Activated CD4-positive, CD25-positive, alpha-beta regulatory T cell treated with anti-CD3 and anti-CD28 coated beads, Interleukin-2, amount 50 U/mL, for 24 hours (primary cell): ENCODE measurements around the gene ABCA12.
"Not testable (repeated sequence)": the region's sequence is repeated elsewhere in the genome, so short reads cannot be mapped to it uniquely, and the experiment has no call there.

Experiments used
- ATAC-seq, 2 donors: fragments of 150-1000 bp; cut with Tn5 transposase; one replicate each; pipeline ENCODE4 v1.10.0; 2021; ENCODE audit warnings: mild to moderate bottlenecking in 1 of 2, moderate library complexity in 1 of 2

The ABCA12 gene, protein sequence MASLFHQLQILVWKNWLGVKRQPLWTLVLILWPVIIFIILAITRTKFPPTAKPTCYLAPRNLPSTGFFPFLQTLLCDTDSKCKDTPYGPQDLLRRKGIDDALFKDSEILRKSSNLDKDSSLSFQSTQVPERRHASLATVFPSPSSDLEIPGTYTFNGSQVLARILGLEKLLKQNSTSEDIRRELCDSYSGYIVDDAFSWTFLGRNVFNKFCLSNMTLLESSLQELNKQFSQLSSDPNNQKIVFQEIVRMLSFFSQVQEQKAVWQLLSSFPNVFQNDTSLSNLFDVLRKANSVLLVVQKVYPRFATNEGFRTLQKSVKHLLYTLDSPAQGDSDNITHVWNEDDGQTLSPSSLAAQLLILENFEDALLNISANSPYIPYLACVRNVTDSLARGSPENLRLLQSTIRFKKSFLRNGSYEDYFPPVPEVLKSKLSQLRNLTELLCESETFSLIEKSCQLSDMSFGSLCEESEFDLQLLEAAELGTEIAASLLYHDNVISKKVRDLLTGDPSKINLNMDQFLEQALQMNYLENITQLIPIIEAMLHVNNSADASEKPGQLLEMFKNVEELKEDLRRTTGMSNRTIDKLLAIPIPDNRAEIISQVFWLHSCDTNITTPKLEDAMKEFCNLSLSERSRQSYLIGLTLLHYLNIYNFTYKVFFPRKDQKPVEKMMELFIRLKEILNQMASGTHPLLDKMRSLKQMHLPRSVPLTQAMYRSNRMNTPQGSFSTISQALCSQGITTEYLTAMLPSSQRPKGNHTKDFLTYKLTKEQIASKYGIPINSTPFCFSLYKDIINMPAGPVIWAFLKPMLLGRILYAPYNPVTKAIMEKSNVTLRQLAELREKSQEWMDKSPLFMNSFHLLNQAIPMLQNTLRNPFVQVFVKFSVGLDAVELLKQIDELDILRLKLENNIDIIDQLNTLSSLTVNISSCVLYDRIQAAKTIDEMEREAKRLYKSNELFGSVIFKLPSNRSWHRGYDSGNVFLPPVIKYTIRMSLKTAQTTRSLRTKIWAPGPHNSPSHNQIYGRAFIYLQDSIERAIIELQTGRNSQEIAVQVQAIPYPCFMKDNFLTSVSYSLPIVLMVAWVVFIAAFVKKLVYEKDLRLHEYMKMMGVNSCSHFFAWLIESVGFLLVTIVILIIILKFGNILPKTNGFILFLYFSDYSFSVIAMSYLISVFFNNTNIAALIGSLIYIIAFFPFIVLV (N-terminal part only)

DNA sequence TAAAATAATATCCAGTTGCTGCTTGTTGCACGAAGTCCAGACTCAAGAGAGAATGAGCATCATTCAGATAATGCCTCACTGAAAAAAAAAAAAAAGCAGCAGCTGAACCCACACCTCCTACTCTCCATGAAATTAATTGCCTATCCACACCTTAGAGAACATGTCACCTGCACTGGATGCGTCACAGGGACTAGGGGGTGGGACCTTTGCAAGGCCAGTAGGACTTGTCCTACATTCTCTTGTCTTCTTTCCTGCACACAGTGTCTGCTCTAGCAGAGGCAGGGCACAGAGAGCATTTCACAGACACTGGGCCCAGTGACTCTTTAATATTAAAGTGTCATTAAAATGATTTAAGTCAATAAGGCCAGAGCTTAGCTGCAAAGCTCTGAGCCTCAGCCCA is at the start of gene ABCA12:
Gene ABCA12, minus strand, starts transcription at position 148 of the 400 bp plus-strand sequence. CDS start 418 bp downstream, outside the sequence.
- no peak for ATAC-seq

DNA sequence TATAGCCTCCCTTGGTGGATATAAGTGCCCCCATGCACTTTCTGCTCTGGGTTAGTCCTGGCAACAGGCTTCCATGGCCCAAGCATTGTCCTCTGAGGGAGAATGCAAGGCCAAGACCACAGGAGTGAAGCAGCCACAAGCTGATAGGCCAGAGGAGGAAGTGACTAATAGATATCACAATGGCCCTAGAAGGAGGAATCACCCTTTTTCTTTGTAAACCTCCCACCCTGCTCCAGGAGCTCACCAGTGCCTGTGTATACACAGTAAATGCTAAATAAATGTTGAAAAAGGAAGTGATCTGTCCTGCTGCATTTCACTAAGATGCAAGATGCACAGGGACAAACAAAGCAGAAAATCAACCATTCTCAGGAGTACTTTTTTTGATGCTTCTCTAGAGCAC is 49.7 kb upstream of the ABCA12 start:
- ATAC-seq, result no peak

DNA sequence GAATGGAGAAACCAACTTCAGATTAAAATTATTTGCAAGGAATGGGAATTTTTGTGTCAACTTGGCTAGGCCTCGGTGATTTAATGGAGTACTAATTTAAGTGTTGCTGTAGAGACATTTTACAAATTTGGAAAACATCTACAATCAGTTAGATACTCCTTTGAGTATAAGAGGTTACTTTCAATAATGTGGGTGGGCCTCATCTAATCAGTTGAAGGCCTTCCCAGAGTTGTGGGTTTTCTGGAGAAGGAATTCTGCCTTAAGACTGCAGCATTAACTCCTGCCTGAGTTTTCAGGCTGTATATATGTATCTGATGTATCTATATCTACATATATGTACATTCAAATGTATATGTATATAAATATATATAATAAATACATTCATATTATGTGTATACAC is 47.6 kb upstream of the ABCA12 start:
- ATAC-seq, result no peak

DNA sequence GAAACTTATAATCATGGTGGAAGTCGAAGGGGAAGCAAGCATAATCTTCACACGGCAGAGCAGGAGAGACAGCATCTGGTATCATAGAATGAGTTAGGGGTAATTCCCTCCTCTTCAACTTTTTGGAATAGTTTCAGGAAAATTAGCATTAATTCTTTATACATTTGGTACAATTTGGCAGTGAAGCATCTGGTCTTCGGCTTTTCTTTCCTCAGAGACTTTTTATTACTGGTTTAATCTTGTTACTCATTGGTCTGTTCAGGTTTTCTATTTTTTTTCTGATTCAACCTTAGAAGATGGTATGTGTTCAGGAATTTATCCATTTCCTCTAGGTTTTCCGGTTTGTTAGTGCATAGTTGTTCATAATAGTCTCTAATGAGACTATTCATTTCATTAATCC is 39.7 kb upstream of the ABCA12 start:
- ATAC-seq, result no peak

DNA sequence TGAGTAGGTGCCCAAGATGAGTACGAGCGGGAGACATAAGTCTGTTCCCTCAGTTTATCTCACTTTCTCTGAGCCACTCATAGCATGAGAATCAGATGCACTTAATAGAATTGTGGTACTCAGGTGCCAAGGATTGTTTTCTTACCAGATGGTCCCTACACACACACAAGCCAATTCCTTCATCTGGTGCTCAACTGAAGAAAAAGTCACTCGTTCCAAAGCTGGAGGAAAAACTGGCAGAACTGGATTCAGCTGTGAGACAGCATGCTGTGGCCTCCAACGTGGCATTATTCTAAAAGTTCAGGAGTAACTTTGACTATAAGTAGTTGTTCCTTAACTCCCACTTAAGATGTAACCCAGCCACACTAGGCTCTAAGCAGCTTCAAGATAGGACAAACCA is 33.4 kb upstream of the ABCA12 start:
- no peak for ATAC-seq

DNA sequence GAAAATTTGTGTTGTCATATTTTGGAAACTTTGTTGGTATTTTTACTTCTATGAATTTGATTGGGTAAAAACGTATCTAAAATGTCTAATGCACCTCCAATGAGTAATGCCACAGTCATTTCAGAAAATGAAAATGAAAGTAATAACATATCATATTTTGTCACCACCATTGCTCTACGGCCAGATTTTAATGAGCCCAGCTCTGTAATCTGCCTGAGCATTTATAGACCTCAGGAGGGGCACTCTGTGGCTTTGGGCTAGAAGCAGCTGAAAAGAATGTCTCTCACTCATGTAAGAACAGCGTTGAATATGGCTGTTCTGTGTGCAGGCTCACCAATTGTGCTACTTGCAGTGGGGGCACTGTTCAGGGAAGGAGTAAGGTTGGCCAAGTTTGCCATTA is 32.7 kb upstream of the ABCA12 start:
- peak; percentile 68 to 78 for ATAC-seq

DNA sequence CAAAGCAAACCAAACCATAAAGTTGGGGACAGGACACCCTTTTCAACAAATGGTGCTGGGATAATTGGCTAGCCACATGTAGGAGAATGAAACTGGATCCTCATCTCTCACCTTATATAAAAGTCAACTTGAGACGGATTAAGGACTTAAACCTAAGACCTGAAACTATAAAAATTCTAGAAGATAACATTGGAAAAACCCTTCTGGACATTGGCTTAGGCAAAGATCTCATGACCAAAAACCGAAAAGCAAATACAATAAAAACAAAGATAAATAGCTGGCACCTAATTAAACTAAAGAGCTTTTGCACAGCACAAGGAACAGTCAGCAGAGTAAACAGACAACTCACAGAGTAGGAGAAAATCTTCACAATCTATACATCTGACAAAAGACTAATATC is 28.1 kb upstream of the ABCA12 start:
- ATAC-seq, result not testable (repeated sequence)

DNA sequence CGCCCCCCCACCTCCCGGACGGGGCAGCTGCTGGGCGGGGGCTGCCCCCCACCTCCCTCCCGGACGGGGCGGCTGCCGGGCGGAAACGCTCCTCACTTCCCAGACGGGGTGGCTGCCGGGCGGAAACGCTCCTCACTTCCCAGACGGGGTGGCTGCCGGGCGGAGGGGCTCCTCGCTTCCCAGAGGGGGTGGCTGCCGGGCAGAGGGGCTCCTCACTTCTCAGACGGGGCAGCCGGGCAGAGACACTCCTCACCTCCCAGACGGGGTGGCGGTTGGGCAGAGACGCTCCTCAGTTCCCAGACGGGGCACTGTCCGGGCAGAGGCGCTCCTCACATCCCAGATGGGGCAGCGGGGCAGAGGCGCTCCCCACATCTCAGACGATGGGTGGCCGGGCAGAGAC is 24.9 kb upstream of the ABCA12 start:
- not testable (repeated sequence) for ATAC-seq

DNA sequence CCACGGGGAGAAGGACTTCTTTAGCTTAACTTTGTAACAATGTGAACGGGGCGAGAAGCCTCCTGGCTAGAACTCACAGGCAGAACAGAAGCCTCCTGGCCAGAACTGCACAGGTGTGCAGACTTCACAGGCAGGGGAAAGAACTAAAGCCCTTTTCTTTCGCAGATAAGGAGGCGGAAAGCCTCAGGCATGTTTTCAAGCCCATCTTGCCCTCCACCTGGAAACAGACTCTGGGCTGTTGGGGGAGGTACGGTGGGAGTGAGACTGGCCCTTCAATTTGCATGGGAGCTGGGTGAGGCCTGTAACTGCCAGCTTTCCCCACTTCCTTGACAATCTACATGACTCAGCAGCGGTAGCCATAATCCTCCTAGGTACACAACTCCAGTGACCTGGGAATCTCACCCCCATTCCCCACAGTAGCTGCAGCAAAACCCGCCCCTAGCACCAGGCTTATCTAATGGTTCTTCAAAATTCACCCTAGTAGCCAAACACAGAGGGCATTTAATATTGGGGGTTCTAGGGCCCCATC is 22.9 kb upstream of the ABCA12 start:
- ATAC-seq, result no peak

DNA sequence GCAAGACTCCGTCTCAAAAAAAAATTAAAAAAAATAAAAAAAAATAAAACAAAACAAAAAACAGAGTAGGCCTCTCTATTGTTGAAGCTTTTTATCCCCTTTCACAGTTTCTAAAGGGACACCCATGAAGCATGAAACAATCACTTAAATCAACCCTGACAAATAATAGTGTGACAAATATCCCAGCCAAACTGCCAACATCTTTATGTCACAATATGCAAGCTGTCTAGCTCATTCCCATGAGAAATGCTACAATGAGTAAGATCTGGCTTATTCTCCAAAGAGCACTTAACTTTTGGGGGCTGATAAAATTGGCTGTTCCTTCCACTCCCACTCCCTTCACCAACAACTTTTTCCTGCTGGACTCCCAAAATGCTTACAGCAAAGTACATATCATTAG is 21.7 kb upstream of the ABCA12 start:
- ATAC-seq, result no peak

DNA sequence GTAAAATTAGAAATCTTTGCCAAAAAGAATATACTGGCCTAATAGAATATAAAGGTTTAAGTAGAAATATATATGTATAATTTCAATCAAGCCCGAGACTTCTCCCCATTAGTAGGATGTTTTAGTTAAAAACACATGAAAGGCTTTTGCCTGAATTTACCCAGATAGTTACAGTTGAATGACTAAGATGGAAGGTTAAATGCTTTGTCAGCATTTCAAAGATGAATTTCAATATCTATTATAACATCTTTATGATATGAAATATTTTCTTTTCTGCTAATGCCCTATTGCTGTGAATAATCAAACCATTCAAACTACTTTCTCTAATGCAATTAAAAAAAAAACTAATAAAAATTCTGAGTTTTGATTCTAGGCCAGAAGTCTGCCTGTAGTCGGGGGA is 18.0 kb upstream of the ABCA12 start:
- no peak for ATAC-seq

DNA sequence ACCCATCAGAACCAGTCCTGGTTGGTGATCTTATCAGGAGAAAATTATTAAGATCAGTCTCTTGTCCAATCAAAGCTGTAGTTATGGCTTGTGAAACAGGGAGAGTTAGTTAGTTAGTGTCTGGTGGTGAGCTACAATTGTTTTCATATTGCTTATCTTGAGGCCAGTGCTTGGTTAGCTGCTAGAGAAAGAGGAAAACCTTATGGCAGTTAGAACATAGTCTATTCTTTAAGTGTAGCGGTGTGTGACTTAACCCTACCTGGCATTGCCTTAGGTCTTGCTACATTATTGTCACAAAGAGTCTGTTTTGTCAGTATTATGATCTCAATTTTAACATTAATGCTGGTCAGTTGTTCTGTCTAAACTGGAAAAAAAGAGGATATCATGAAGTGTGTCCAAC is 11.5 kb upstream of the ABCA12 start:
- no peak for ATAC-seq

DNA sequence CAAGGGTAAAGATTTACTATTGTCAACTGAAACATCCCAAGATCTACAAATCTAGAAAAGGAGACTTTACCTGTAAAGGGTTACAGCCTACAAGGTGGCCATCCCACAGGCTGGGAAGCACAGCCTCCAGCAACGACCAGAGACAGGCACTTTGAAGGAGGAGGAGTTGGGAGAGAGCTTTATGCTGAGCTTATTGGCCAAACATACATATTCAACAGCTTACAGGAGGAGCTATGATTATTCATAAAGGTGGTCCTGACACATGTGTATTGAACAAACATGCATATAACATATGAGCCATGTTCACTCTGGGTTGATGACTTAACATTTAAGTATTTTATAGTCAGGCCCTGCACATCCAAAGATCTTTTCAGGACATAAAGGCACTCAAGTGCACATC is 11.1 kb upstream of the ABCA12 start:
- ATAC-seq, result no peak

DNA sequence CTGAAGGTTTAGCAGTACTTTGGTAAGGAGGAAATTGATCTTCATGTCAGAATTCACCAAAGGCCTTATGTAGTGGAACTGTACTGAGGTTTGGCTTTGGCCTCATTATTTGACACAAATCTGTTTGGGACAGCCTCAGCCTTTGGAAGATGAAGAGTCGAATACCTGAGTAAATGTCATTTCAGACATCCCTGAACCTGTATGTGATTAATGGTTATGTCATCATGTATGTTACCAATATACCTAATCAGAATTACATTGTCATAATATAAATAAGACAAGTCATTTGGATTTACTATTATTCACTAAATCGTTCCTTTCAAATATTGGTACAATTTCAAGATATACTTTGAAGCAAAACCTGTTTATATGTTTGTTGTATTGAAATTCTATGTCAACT is 10.6 kb upstream of the ABCA12 start:
- ATAC-seq, result no peak

DNA sequence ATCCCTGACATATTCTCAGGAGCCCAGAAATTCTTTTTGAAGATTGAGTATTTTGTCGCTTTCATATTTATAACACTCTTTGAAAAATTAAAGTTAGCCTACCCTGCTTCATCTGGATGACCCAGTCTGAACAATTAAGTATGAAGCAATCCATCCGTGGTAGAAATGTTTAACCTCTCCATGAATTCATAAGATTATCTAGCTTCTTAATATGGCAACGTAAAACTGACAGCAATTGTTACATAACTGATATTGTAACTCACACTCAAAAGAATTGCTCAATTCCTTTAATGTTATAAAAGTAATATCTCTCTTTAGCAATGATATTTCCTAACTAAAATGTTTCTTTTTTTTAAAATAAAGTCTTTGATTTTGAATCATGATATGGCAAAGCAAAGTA is 7.2 kb upstream of the ABCA12 start:
- no peak for ATAC-seq

DNA sequence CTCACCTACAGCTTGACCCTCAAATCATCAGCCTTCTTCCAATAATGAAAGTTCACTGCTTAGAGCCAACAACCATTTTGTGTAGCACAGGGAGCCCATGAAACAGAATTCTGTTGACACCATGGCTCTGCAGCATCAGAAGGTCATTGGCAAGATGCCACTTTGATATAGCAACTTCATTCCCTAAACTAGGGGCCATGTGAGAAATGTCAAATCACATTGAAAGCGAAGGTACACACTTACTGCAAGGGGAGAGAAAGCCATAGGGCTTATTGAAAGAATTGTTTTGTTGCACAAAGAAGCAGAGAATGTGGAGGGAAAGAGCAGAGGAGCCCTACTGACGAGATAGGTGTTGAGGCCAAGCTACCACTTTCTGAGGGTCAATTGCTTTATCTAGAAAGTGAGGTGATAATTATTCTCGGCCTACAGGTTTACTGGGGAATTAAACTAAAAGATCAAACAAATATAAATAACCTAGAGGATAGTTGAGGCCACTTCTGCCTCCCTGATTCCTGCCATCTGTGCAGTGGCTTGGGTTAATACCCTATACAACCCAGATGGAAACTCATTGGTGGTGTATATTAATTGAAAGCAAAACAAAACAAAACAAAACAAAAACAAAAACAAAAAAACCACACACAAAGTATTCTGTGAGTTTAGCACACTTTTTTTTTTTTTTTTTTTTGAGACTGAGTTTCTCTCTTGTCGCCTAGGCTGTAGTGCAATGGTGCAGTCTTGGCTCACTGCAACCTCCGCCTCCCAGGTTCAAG is 5.9 kb upstream of the ABCA12 start:
- no peak for ATAC-seq

DNA sequence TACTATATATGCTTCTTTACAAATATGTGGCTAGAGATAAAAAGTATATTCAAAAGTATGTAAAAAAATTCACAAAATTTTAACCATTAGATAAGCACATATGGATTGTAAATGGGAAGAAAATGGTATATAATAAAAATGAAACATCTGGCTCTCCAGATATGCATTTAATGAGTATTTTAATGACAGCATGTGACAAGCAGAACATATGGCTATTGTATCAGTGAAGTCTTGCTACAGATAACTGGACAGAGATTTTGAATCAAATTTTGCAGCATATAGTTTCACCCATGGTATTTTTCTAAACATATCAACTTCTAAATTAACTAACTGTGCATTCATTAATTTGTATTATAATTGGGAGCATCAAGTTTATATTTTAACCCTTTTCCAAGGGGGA is 5.0 kb upstream of the ABCA12 start:
- no peak for ATAC-seq

DNA sequence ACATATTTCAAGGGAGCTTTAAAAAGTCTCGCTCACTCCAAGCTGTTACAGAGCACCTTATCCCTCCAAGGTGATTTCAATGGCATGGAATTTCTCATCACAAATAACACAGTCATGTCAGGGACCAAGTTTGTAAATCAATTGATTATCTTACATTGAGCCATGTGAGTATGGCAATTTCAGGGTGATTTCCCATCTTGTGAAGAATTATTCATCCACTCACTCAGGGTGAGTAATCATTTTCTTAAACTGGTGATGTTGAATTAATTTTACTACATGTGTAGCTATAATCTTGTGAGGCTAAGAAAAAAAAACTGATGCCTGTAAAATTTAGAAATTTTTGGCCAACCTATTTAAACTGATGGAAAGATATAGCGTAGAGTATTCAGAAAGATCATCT is 3.3 kb upstream of the ABCA12 start:
- ATAC-seq, result no peak

DNA sequence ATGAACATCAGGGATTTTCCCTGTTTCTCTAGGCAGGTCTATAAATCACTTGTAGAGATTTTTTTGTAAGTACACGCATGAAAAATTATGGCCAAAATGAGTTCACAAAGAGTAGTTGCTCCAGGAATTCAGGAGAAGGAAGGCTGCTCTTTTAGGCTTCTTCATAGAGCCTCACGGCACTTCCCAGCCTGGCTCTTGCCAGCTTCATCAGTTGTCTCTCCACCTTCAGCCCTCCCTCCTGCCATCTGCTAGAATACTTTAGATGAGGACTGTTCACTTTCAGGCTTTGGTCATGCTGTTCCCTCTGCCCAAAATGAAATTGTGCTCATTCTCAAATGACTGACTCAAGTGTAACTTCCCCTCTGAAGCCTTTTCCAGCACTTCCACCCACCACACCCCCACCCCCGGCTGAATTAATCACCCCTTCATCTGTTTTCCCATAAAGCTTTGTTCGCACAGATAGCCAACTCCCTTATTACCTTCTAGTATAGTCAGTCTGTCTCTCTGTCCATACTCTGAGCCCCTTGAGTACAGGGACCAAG is 1.8 kb upstream of the ABCA12 start:
- ATAC-seq, result no peak

DNA sequence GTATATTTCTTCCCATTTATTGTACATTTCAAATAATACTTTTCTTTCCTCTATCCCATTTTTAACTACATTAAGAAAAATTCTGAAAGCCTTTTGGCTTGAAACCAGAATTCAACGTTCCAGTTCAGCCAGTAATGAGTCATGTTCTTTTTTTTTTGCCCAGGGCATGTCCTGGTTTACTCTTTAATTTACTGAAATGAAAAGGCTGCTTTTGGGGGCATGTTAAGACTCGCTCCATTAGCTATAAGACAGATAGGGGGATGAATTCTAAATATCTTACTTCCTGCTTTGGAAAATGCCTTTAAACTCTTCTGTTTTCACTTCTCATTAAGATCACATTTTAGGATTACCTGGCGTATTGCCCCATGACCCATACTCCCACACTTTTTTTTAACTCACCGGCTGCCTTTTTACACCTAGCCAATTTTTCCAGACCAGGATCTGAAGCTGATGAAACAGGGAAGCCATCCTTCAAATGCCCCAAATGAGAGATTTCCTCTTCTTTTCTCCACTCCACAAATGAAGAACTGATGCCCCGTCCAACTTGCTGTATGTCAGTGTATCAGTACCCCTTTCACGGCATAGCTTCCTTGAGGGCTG is 585 bp downstream of the ABCA12 start:
- no peak for ATAC-seq

DNA sequence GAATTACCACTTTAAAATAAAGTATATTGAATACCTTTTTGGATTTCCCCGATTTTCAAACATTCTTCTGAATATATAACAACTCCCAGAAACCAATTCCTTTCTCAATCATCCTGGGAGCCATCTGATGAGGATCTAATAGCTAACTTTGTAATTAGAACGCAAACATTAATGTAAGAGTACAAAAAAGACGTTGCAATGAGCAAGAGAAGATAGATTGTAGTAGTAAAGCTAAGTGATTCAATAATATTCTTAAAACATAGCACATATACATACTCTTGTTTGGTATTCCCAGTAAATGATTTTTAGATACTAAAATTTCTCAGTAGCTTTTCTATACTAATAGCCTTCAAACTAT is 1.1 kb downstream of the ABCA12 start:
- no peak for ATAC-seq
